ENCODE results near the gene GIGYF2.

The GIGYF2 gene

DNA sequence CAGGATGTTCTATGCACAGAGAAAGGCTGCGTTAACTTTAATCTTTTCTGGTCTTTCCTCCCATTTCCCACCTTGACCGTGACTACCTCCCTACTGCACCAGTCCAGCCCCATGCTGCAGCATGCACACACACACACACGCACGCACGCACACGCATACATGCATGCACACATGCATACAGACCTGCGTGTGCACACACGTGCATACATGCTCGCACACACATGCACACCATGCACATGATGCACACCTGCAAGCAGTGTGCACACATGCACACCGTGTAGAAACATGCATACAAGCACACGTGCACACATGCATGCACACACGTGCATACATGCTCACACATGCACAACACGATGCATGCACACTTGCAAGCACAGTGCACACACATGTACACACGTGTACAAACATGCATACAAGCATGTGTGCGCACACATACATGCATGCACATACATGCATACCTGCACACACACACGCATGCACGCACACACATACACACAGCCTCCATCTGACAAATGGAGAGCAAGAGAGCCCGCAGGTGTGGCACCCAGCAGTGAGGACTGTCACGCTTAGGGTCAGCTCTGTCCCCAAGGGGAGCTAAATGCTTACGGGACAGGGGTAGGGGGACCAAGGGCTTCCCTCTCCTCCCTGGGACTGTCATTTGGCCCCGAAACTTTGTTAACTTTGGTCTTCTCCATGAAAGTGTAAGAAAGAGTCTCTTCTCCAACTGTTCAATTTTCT lies 191.1 kb downstream of the GIGYF2 start:
- TF ChIP-seq ZFX (IDR thresholded peaks at IDR 0.05) = no peak
- TF ChIP-seq, protein P1, sequence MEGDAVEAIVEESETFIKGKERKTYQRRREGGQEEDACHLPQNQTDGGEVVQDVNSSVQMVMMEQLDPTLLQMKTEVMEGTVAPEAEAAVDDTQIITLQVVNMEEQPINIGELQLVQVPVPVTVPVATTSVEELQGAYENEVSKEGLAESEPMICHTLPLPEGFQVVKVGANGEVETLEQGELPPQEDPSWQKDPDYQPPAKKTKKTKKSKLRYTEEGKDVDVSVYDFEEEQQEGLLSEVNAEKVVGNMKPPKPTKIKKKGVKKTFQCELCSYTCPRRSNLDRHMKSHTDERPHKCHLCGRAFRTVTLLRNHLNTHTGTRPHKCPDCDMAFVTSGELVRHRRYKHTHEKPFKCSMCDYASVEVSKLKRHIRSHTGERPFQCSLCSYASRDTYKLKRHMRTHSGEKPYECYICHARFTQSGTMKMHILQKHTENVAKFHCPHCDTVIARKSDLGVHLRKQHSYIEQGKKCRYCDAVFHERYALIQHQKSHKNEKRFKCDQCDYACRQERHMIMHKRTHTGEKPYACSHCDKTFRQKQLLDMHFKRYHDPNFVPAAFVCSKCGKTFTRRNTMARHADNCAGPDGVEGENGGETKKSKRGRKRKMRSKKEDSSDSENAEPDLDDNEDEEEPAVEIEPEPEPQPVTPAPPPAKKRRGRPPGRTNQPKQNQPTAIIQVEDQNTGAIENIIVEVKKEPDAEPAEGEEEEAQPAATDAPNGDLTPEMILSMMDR (conservative IDR thresholded peaks at IDR 0.05) = no peak
- H3K27ac ChIP-seq = no peak overlapping the region

DNA sequence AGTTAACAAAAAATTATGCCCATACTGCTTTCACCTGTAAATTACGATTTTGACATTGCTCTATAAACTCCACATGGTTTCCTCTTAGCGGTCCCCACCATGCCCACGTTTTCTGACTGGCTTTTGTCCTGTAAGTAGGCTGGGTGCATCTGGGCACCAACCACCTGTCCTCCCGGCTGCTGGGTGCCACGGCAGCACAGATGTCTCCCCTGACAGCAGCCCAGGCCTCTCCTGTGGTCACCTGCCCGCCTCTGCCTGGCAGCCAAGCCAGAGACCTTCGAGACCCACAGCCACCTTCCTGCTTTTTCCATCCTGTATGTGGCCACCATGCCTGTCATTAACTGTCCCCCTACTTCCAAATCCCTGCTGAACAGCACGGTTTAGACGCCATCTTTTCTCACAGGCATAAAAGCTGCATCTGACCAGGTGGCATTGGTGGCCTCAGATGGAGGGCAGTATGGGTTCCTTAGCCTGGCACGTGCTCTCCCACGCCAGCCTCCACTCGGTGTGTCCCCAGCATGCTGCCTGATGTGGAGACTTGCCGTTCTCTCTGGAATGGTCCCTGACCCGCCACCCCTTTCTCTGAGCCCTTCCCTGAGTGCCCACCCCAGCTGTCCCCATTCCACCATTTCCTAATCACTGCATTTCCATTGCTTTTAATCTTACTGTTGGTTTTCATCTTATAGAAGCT lies 191.9 kb downstream of the GIGYF2 start:
- no peak for TF ChIP-seq ZFX (IDR thresholded peaks at IDR 0.05)
- TF ChIP-seq, protein P1 (conservative IDR thresholded peaks at IDR 0.05) = no peak
- H3K27ac ChIP-seq = no peak overlapping the region

DNA sequence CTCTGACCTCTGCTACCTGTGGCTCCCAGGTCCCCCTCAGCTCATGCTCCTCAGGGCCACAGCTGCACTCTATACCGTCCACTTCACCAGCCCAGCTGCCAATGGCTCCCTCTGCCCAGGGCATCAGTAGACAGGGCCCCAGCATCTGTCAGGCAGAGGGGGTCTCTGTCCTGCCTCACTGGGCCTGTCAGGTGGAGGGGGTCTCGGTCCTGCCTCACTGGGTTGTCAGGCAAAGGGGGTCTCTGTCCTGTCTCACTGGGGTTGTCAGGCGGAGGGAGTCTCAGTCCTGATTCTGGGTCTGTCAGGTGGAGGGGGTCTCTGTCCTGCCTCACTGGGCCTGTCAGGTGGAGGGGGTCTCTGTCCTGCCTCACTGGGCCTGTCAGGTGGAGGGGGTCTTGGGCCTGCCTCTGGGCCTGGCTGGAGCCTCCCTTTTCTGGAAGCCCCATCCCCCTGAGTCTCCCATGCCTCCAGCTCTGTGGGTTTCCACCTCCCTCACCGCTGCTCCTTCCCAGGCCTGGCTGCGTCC lies 192.8 kb downstream of the GIGYF2 start:
- TF ChIP-seq, protein P1 (conservative IDR thresholded peaks at IDR 0.05) = no peak
- TF ChIP-seq ZFX (IDR thresholded peaks at IDR 0.05) = no peak
- H3K27ac ChIP-seq = peak overlapping the region; percentile 83

DNA sequence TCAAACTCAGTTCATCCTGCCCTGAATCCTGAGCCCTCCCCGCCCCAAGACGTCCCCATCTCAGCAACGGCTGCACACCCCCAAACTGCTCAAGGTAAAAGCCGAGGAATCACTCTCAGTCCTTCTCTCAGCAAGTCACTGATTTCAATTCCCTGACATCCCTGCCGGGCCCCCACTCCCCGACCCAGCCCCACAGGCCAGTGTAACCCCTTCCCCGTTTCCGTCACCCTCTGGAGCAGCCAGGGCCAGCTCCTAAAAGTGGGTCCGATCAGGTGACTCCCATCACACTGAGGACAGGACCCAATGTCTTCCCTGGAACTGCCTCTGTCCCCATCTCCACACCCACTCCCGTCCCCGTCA lies 193.4 kb downstream of the GIGYF2 start:
- TF ChIP-seq ZFX (IDR thresholded peaks at IDR 0.05) = no peak
- TF ChIP-seq, protein P1 (conservative IDR thresholded peaks at IDR 0.05) = no peak
- peak overlapping the region; percentile 83 for H3K27ac ChIP-seq

DNA sequence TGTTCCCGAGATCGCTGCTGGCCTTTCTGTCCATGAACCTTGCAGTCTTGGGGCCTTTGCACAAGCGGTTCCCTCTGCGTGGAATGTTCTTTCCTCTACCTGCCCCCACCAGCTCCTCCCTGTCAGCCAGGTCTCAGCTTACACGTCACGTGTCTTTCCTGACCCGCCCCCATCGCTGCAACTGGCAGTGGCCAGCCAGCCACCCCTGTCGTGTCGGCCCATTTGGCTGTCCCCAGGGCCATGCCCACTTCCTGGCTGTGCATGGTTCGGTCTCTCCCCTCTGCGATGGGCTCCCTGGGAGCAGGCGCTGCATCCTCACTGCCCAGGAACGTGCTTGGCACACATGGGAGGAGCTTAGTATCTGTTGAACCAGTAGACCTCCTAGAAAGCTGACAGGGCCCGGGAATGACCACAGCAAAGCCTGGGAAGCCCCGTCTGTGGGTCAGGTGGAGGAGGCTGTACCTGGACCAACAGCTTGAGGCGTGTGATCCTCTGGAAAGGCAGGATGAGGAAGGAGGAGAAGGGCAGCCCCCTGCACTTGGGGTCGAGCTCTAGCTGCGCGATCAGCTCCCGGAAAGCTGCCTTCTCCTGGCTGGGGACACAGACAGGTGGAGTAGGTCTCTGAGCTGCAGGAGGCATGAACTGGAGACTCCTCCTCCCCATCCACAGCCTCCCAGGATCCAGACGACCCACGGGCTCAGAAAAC lies 193.9 kb downstream of the GIGYF2 start:
- TF ChIP-seq, protein P1 (conservative IDR thresholded peaks at IDR 0.05) = no peak
- no peak for TF ChIP-seq ZFX (IDR thresholded peaks at IDR 0.05)
- peak overlapping the region; percentile 83 for H3K27ac ChIP-seq

DNA sequence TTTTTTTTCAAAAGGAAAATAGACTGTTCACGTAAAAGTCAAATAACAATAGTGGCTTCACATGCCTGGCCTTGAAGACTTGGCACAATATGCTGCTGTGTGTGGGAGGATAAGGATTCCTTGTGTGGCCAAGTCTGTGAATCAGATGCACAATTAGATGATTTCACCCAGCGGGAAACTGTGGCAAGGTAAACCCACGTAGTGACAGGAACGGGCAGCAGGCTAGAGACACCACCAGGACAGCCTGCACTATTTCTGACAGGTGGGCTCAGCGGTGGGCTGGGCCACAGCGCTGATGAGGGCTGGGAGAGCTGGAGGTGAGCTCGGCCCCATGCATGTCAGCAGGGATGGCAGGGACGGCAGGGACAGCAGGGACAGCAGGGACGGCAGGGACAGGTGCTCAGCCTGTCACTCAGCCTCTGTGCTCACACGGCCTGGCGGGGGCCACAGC lies 194.5 kb downstream of the GIGYF2 start:
- peak overlapping the region; percentile 83 for H3K27ac ChIP-seq
- TF ChIP-seq, protein P1 (conservative IDR thresholded peaks at IDR 0.05) = no peak
- no peak for TF ChIP-seq ZFX (IDR thresholded peaks at IDR 0.05)
